ENCODE measurements around the gene SAMD1. TPM values are rescaled to one million over a fixed set of nuclear protein-coding genes. Genes with fewer than 3 reads are reported as not detected.

Gene SAMD1
- total RNA-seq, 1 donor from 2014 or later = 12.5 TPM

DNA sequence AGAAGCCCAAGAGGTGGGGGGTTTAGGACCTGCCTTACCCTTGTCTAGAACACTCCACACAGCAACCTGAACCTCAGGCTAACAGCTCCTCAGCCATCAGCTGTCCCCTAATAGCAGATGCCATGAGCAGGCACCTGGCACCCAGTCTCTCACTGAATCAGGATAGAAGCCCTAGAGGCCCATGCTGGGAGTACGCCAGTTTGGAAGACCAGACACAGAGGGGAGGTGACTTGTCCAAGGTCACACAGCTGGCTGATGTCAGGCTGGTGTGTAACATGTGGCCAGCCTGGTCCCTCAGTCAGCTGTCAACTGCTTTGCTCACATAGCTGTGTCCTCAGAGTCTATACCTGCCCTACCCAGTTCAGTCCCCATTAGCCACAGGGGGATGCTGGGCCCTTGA is 12.8 kb upstream of the SAMD1 start:
- Histone ChIP-seq H3K9ac (ENCODE audit: low read depth in 1 of 3, low read length in 3 of 3) (peak overlapping the region in 1 of 3 donors; percentile 3), H3K27ac (ENCODE audit: low read depth, low read length) (no peak overlapping the region), H3K9me3 (ENCODE audit: control insufficient read depth in 3 of 3, low read length in 3 of 3) (no peaks in the 10 kb centered on the region), H3K4me1 (ENCODE audit: control insufficient read depth in 3 of 3, insufficient read depth in 3 of 3, low read length in 3 of 3) (peaks cover 17 to 27% (median 23%) of the 10 kb centered on the region in 3 donors), H3K4me3 (ENCODE audit: low read length in 3 of 3) (no peak overlapping the region), H3K36me3 (ENCODE audit: control insufficient read depth in 3 of 3, insufficient read depth in 3 of 3, low read length in 3 of 3) (peaks cover 32 to 42% (median 35%) of the 10 kb centered on the region in 3 donors), H3K27me3 (ENCODE audit: control insufficient read depth in 3 of 3, insufficient read depth in 3 of 3, low read length in 3 of 3) (no peaks in the 10 kb centered on the region)

GRCh38 chr19:14102756-14103155 is 12.2 kb upstream of the SAMD1 start:
- no peak overlapping the region for H3K4me3 ChIP-seq (ENCODE audit: low read length in 3 of 3)
- no peak overlapping the region for H3K27ac ChIP-seq (ENCODE audit: low read depth, low read length)
- no peak overlapping the region for H3K9ac ChIP-seq (ENCODE audit: low read depth in 1 of 3, low read length in 3 of 3)
- H3K36me3 ChIP-seq (ENCODE audit: control insufficient read depth in 3 of 3, insufficient read depth in 3 of 3, low read length in 3 of 3) = peaks cover 37 to 46% (median 39%) of the 10 kb centered on the region in 3 donors
- no peaks in the 10 kb centered on the region for H3K27me3 ChIP-seq (ENCODE audit: control insufficient read depth in 3 of 3, insufficient read depth in 3 of 3, low read length in 3 of 3)
- peaks cover 11 to 21% (median 17%) of the 10 kb centered on the region in 3 donors for H3K4me1 ChIP-seq (ENCODE audit: control insufficient read depth in 3 of 3, insufficient read depth in 3 of 3, low read length in 3 of 3)
- H3K9me3 ChIP-seq (ENCODE audit: control insufficient read depth in 3 of 3, low read length in 3 of 3) = no peaks in the 10 kb centered on the region

GRCh38 chr19:14102102-14102696 is 11.6 kb upstream of the SAMD1 start:
- Histone ChIP-seq H3K27ac (ENCODE audit: low read depth, low read length) (no peak overlapping the region), H3K36me3 (ENCODE audit: control insufficient read depth in 3 of 3, insufficient read depth in 3 of 3, low read length in 3 of 3) (peaks cover 42 to 51% (median 45%) of the 10 kb centered on the region in 3 donors), H3K4me1 (ENCODE audit: control insufficient read depth in 3 of 3, insufficient read depth in 3 of 3, low read length in 3 of 3) (peaks cover 6 to 15% (median 12%) of the 10 kb centered on the region in 3 donors), H3K9me3 (ENCODE audit: control insufficient read depth in 3 of 3, low read length in 3 of 3) (no peaks in the 10 kb centered on the region), H3K4me3 (ENCODE audit: low read length in 3 of 3) (no peak overlapping the region), H3K27me3 (ENCODE audit: control insufficient read depth in 3 of 3, insufficient read depth in 3 of 3, low read length in 3 of 3) (no peaks in the 10 kb centered on the region), H3K9ac (ENCODE audit: low read depth in 1 of 3, low read length in 3 of 3) (peak overlapping the region in 1 of 3 donors; percentile 12)

DNA sequence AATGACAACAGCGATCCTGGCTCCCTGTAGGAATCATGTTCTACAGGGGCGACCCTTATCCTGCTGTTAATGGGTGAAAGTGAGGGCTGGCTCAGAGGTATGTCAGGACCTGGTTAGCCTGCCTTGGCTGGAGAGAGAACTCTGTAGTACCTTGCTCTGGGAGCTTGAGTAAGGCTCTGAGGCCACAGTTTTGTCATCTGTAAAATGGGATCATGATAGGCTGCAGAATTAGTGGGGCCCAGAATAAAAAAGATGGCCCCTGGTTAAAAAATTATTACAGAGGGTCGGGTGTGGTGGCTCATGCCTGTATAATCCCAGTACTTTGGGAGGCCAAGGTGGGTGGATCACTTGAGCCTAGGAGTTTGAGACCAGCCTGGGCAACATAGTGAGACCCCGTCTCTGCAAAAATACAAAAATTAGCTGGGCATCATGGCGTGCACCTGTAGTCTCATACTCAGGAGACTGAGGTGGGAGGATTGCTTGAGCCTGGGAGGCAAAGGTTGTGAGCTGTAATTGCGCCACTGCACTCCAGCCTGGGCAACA is 10.5 kb upstream of the SAMD1 start:
- H3K4me1 ChIP-seq (ENCODE audit: control insufficient read depth in 3 of 3, insufficient read depth in 3 of 3, low read length in 3 of 3) = peaks cover 3 to 13% (median 10%) of the 10 kb centered on the region in 3 donors
- no peak overlapping the region for H3K4me3 ChIP-seq (ENCODE audit: low read length in 3 of 3)
- H3K36me3 ChIP-seq (ENCODE audit: control insufficient read depth in 3 of 3, insufficient read depth in 3 of 3, low read length in 3 of 3) = peaks cover 52 to 56% (median 53%) of the 10 kb centered on the region in 3 donors
- H3K27me3 ChIP-seq (ENCODE audit: control insufficient read depth in 3 of 3, insufficient read depth in 3 of 3, low read length in 3 of 3) = no peaks in the 10 kb centered on the region
- H3K27ac ChIP-seq (ENCODE audit: low read depth, low read length) = no peak overlapping the region
- H3K9ac ChIP-seq (ENCODE audit: low read depth in 1 of 3, low read length in 3 of 3) = no peak overlapping the region
- no peaks in the 10 kb centered on the region for H3K9me3 ChIP-seq (ENCODE audit: control insufficient read depth in 3 of 3, low read length in 3 of 3)

DNA sequence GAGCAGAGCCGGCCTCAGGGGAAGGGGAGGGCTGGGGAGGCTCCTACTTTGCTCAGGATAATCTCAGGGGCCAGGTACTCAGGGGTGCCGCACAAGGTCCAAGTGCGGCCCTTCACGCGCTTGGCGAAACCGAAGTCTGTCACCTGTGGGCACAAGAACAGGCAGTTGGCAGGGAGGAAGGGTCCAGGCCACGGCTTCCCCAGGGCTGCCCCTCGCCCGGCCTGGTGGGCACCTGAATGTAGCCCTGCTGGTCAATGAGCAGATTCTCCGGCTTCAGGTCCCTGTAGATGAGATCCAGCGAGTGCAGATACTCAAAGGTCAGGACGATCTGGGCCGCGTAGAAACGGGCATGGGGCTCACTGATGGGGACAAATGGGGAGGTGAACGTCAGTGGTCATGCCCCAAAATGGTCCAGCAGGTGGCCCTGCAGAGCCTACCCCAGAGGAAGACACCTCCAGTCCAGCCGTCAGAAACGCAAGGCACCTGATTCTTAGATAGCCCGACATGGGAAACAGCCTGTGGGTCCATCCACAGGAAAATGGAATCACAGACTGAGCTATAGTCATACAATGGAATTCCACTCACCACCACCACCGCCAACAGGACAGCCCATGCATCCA is 7.1 kb upstream of the SAMD1 start:
- Histone ChIP-seq H3K9me3 (ENCODE audit: control insufficient read depth in 3 of 3, low read length in 3 of 3) (peaks cover 0 to 8% (median 4%) of the 10 kb centered on the region in 3 donors), H3K4me3 (ENCODE audit: low read length in 3 of 3) (no peak overlapping the region), H3K27ac (ENCODE audit: low read depth, low read length) (no peak overlapping the region), H3K4me1 (ENCODE audit: control insufficient read depth in 3 of 3, insufficient read depth in 3 of 3, low read length in 3 of 3) (peaks cover 0 to 8% (median 6%) of the 10 kb centered on the region in 3 donors), H3K36me3 (ENCODE audit: control insufficient read depth in 3 of 3, insufficient read depth in 3 of 3, low read length in 3 of 3) (peaks cover 41 to 50% (median 42%) of the 10 kb centered on the region in 3 donors), H3K9ac (ENCODE audit: low read depth in 1 of 3, low read length in 3 of 3) (no peak overlapping the region), H3K27me3 (ENCODE audit: control insufficient read depth in 3 of 3, insufficient read depth in 3 of 3, low read length in 3 of 3) (no peaks in the 10 kb centered on the region)

DNA sequence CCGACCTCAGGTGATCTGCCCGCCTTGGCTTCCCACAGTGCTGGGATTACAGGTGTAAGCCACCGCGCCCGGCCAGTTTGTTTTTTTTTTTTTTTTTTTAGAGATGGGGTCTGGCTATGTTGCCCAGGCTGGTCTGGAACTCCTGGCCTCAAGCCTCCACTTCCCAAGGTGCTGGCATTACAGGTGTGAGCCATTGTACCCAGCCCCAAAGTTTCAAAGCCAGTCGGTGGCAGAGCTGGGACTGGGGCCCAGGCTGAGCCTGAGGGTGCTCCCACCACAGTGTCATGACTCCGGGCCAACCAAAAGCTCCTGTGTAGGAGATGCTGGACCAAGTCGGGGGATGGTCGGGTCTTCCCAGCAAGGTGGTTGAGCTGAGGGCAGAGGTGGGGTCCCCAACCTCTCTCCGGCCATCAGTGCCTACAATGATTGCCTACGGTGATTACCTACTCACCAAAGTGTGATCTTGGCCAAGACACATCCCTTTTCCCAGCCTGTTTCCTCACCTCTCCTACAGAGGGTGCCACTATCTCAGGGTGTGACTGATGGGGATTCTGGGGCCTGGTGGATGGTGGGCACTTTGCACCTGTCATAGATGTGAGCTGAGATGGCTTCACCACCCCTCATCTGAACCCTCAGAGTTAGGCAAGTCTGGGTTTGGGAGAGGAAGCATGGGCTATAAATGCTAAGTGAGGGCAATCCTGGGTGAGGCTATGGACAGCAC is 5.9 kb upstream of the SAMD1 start:
- H3K9me3 ChIP-seq (ENCODE audit: control insufficient read depth in 3 of 3, low read length in 3 of 3) = peaks cover 0 to 8% (median 4%) of the 10 kb centered on the region in 3 donors
- H3K4me1 ChIP-seq (ENCODE audit: control insufficient read depth in 3 of 3, insufficient read depth in 3 of 3, low read length in 3 of 3) = peaks cover under 1 to 3% (median 1%) of the 10 kb centered on the region in 3 donors
- H3K9ac ChIP-seq (ENCODE audit: low read depth in 1 of 3, low read length in 3 of 3) = no peak overlapping the region
- no peak overlapping the region for H3K4me3 ChIP-seq (ENCODE audit: low read length in 3 of 3)
- H3K27ac ChIP-seq (ENCODE audit: low read depth, low read length) = no peak overlapping the region
- H3K36me3 ChIP-seq (ENCODE audit: control insufficient read depth in 3 of 3, insufficient read depth in 3 of 3, low read length in 3 of 3) = peaks cover 34 to 41% (median 35%) of the 10 kb centered on the region in 3 donors
- H3K27me3 ChIP-seq (ENCODE audit: control insufficient read depth in 3 of 3, insufficient read depth in 3 of 3, low read length in 3 of 3) = no peaks in the 10 kb centered on the region

DNA sequence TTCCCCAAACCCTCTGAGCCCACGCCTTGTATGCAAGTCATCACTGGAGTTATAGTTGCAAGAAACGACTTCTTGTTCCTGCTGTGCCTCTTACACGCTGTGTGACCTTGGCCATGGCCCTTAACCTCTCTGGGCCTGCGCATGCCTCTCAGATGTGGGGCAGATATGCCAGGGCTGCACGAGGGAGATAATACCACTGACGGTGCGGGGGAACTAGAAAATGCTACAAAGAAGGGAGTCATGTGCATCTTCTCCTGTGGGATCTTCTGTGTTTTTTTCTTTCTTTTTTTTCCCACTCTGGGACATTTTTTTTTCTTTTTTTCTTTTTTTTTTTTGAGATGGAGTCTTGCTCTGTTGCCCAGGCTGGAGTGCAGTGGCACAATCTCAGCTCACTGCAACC is 4.3 kb upstream of the SAMD1 start:
- Histone ChIP-seq H3K27me3 (ENCODE audit: control insufficient read depth in 3 of 3, insufficient read depth in 3 of 3, low read length in 3 of 3) (no peaks in the 10 kb centered on the region), H3K4me3 (ENCODE audit: low read length in 3 of 3) (no peak overlapping the region), H3K27ac (ENCODE audit: low read depth, low read length) (no peak overlapping the region), H3K36me3 (ENCODE audit: control insufficient read depth in 3 of 3, insufficient read depth in 3 of 3, low read length in 3 of 3) (peaks cover 24 to 32% (median 27%) of the 10 kb centered on the region in 3 donors), H3K9me3 (ENCODE audit: control insufficient read depth in 3 of 3, low read length in 3 of 3) (peaks cover 0 to 8% (median 4%) of the 10 kb centered on the region in 3 donors), H3K9ac (ENCODE audit: low read depth in 1 of 3, low read length in 3 of 3) (no peak overlapping the region), H3K4me1 (ENCODE audit: control insufficient read depth in 3 of 3, insufficient read depth in 3 of 3, low read length in 3 of 3) (peaks cover 3 to 4% (median 3%) of the 10 kb centered on the region in 3 donors)

DNA sequence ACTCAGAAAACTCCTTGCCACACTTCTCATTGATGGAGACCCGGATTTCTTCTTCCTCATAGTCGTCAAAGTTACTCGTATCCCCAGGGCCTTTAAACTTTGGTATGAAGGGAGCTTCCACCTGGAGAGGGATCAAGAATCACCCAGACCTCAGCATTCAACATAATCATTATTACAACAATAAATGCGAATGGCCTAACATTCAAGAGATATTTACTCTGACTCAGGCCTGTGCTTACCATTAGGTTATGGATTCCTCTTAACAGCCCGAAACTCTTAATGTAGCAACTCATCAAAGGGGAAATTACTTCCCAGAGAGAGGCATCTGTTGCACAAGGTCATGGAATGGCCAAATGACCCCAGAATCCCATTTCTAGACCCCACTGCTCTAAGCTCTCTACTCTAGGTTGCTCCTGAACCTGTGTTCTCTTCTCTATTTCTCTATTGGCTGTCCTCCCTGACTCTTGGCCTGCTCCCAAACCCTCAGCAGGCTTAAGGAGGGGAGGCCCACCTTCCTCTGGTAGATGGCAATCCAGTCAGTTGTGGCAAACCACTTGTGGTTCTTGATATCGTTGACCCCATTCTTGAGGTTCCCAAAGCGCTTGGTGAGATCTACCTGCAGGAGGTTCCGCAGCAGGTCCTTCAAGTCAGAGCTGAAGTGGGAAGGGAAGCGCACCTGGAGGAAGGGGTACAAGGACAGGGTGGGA is 2.7 kb upstream of the SAMD1 start:
- H3K4me3 ChIP-seq (ENCODE audit: low read length in 3 of 3) = no peak overlapping the region
- H3K4me1 ChIP-seq (ENCODE audit: control insufficient read depth in 3 of 3, insufficient read depth in 3 of 3, low read length in 3 of 3) = peaks cover 3 to 8% (median 7%) of the 10 kb centered on the region in 3 donors
- no peak overlapping the region for H3K27ac ChIP-seq (ENCODE audit: low read depth, low read length)
- no peak overlapping the region for H3K9ac ChIP-seq (ENCODE audit: low read depth in 1 of 3, low read length in 3 of 3)
- peaks cover 0 to 8% (median 4%) of the 10 kb centered on the region in 3 donors for H3K9me3 ChIP-seq (ENCODE audit: control insufficient read depth in 3 of 3, low read length in 3 of 3)
- H3K36me3 ChIP-seq (ENCODE audit: control insufficient read depth in 3 of 3, insufficient read depth in 3 of 3, low read length in 3 of 3) = peaks cover 29 to 37% (median 32%) of the 10 kb centered on the region in 3 donors
- H3K27me3 ChIP-seq (ENCODE audit: control insufficient read depth in 3 of 3, insufficient read depth in 3 of 3, low read length in 3 of 3) = no peaks in the 10 kb centered on the region

DNA sequence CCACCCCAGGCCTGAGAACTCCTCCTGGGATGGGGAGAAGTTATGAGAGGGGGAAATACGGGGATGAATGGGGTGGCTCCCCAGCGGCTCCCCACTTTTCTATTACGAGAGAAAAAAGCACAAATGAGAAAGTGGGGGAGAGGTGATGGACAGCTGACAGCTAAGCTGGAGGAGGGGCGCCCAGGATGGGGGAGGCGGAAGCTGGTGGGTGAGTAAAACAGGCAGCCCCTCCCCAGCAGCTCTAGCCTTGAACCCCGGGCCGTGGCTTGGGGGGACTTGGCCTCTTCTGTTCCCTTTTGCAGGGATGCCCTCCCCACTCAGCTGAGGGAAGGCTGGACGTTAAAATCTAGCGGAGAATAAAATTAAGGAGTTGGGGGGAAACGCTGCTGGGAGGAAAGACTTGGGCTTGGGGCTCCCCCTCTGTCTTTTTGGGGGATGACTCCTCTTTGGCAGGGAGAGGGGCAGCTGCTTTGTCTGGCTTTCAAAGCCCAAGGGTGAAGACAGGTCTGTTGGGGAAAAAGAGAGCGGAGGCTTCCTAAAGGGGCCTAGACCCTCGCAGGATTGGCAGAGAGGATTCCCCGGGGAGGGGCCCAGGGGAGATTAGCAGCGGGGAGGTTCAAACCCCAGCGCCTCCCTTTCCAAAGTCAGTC is 1.4 kb upstream of the SAMD1 start:
- peak overlapping the region; percentile 93 for H3K27ac ChIP-seq (ENCODE audit: low read depth, low read length)
- H3K4me1 ChIP-seq (ENCODE audit: control insufficient read depth in 3 of 3, insufficient read depth in 3 of 3, low read length in 3 of 3) = peaks cover 3 to 8% (median 7%) of the 10 kb centered on the region in 3 donors
- peaks cover 19 to 31% (median 21%) of the 10 kb centered on the region in 3 donors for H3K36me3 ChIP-seq (ENCODE audit: control insufficient read depth in 3 of 3, insufficient read depth in 3 of 3, low read length in 3 of 3)
- peaks cover 0 to 8% (median 4%) of the 10 kb centered on the region in 3 donors for H3K9me3 ChIP-seq (ENCODE audit: control insufficient read depth in 3 of 3, low read length in 3 of 3)
- no peaks in the 10 kb centered on the region for H3K27me3 ChIP-seq (ENCODE audit: control insufficient read depth in 3 of 3, insufficient read depth in 3 of 3, low read length in 3 of 3)
- peak overlapping the region in 2 of 3 donors; percentile 86 to 87 for H3K4me3 ChIP-seq (ENCODE audit: low read length in 3 of 3)
- H3K9ac ChIP-seq (ENCODE audit: low read depth in 1 of 3, low read length in 3 of 3) = peak overlapping the region in 2 of 3 donors; percentile 69 to 87

Measured in skeletal muscle tissue (tissue), 4 donors.